Transverse colon (tissue), 4 donors: ENCODE measurements around the gene CDK4.

ENCODE experiments used
- POLR2AphosphoS5 ChIP-seq, 3 donors: sonication (generic); formaldehyde crosslinking; IDR thresholded peaks; one replicate each; pipeline ENCODE4 v1.6.1; 2016; ENCODE audit warnings: antibody characterized with exemption in 3 of 3
- TF ChIP-seq, protein P1 (sequence below), 5 experiments: fragments of 200-600 bp in 3 of 5; fragments of 450-650 bp in 2 of 5; sonication (generic) in 3 of 5; IDR thresholded peaks; 1 replicate in 2 of 5; 2 replicates in 3 of 5; pipeline ENCODE4 v1.5.1; 2016 to 2017; ENCODE audit warnings: antibody characterized with exemption in 5 of 5, inconsistent platforms in 3 of 5, mild to moderate bottlenecking in 2 of 5, moderate library complexity in 1 of 5

DNA sequence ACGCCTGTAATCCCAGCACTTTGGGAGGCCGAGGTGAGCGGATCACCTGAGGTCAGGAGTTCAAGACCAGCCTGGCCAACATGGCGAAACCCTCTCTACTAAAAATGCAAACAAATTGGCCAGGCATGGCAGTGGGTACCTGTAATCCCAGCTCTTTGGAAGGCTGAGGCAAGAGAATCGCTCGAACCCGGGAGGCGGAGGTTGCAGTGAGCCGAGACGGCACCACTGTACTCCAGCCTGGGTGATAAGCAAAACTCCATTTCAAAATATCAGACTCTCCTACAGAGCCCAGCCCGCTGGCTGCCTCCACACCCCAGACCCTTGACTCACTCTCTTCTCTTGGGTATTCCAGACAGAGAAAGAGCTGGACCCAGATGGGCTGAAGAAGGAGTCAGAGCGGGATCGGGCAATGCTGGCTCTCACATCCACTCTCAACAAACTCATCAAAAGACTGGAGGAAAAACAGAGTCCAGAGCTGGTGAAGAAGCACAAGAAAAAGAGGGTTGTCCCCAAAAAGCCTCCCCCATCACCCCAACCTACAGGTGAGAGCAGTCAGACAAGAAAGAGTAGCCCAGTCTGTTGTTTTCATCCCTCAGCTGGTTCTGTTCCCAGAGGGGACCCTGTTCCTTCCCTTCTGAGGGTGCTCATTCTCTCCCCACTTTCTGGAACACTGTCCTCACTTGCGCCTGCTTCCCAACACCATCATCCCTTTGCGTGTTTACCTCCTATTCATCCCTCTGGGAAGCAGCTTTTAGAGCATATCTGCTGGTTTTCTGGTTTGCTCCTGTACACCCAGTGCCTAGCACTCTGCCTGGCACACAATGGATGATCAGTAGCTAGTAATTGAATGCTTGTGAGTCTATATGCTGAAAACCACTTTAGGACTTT lies 33.2 kb downstream of the CDK4 start:
- no peak for TF ChIP-seq POLR2AphosphoS5 (IDR thresholded peaks at IDR 0.05)
- TF ChIP-seq, protein P1, sequence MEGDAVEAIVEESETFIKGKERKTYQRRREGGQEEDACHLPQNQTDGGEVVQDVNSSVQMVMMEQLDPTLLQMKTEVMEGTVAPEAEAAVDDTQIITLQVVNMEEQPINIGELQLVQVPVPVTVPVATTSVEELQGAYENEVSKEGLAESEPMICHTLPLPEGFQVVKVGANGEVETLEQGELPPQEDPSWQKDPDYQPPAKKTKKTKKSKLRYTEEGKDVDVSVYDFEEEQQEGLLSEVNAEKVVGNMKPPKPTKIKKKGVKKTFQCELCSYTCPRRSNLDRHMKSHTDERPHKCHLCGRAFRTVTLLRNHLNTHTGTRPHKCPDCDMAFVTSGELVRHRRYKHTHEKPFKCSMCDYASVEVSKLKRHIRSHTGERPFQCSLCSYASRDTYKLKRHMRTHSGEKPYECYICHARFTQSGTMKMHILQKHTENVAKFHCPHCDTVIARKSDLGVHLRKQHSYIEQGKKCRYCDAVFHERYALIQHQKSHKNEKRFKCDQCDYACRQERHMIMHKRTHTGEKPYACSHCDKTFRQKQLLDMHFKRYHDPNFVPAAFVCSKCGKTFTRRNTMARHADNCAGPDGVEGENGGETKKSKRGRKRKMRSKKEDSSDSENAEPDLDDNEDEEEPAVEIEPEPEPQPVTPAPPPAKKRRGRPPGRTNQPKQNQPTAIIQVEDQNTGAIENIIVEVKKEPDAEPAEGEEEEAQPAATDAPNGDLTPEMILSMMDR (IDR thresholded peaks at IDR 0.05): no peak
